Daoy (cell line): ENCODE data around the gene CLEC14A. TPM values are rescaled to one million over a fixed set of nuclear protein-coding genes. Genes with fewer than 3 reads are reported as not detected.

Source experiments
- DNase-seq: peaks from one replicate; pipeline ENCODE4 v3.0.0-alpha.2; 2015; ENCODE audit warnings: low read depth
- total RNA-seq: library from RNA; depleted of rRNA; stranded (reverse); fragments of >200 nt; shearing (Covaris generic); gene quantifications from 2 replicates; pipeline ENCODE4 v1.2.3, GENCODE V29; 2014

The CLEC14A gene
- total RNA-seq, 1 experiment from 2014 or later: not detected

DNA sequence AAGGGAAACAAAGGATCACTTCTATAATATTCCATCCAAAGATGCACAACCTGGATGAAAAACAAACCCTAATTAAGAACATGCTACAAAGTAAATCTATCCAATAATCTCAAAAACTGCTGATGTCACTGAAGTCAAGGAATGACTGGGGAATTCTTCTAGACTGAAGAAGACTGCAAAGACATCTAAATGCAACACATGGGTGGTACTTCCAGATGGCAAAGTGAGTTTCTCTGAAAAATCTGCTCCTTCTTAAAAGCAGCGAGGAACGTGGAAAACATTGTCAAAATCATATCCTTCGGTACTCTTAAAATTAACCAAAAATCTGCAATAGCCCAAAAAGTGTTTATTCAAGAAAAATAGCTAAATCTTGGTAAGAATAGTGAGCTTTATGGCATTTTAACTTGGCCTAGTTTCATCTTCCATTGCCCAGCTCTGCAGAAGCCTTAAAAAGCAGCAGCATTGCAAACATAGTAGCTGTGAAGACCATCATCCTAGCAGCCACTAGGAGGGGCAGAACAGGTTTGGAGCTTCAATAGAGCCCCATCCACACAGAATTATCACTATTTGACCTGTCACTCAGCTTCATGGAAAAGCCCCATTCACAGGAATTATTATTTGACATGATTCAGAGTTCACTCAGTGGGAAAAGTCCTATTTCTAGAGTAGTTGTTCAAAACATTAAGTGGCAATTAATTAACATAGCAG is 7.4 kb downstream of the CLEC14A start:
- DNase-seq: no peak

DNA sequence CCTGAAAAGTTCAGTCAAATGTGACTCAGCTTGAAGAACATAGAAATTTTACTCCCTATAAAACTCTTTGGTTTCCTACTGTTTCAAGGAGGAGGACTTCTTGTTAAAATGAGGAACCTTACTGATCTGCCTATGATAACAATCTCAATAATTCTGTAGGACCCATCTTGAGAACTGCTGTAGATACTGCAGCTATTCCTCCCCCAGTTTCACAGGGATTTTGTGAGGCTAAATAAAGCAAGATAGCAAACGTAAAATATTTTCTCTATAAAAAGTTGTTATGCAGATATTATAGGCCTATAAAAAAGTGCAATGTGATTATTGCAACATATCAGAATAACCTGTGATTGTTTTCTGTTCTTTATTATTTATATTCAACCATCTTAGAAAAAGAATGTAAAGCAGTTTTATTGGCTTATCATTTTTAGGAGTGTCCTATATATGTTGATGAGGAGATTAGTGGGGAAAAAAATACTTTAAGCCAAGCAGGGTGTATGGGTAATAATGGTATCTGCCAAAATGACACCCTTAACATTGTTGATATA is 12.1 kb downstream of the CLEC14A start:
- no peak for DNase-seq

DNA sequence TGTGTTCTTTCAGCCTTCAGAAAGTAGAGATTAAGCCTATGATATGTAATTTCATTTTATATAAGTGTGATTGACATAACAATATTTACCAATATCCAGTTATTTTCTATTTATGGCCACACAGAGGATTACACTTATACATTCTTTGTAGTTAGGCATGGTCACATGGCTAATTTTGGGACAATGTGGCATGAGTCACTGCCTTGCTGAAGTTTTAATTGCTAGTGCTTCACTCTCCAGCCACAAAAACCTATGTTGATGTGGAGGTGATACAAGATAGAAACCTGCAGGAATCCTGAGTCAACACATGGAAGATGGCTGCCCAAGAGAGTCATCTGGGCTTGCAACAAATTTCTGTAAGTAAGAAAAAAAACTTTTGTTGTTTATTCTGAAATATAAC is 17.0 kb downstream of the CLEC14A start:
- no peak for DNase-seq

DNA sequence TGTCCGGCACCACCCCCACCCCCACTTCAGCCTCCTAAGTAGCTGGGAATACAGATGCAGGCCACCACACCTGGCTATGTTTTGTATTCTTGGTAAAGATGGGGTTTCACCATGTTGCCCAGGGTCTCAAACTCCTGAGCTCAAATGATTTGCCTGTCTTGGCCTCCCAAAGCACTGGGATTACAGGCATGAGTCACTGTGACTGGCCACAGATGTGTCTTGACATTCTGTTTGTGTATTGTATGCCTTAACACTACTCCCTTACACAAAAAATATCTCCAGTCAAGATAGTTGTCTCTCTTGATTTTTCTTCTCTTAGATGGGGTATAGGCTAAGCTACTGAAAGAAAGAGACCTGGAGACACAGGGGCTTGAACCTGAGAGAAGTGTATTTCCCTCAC is 17.6 kb downstream of the CLEC14A start:
- no peak for DNase-seq

DNA sequence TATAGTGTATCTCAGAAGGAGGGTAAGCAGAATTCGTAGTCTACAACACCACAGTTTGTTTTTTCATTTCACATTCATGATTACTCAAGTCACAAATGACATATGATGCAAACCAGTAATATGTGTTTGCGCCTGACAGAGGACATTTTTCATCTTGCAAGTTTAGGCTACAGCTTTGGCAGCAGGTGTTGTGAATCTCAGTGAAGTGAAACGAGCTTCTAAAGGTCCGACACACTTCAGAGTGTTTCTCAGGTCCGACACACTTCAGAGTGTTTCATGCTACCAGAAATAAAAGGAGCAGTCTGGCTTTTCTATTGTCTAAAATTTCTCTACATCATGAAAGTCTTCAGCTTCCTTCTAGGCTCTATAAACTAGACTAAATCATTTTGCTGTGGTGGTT is 22.7 kb downstream of the CLEC14A start:
- DNase-seq: no peak

DNA sequence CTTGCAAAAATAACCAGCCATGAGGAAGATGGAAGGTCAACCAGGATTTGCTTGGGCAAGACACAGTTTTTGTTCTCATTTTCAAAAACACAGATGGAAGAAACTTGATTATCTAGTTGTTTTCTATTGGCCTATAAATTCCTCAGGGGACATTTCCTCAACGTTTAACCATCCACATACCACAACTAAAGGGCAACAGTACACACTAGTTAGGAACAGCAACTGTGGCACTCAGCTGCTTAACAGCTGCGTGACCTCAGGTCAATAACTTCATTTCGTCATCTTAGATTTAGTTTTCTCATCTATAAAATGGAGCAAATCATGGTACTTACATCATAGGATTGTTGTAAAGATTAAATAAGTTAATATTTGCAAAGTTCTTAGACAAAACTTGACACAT is 29.5 kb downstream of the CLEC14A start:
- no peak for DNase-seq

DNA sequence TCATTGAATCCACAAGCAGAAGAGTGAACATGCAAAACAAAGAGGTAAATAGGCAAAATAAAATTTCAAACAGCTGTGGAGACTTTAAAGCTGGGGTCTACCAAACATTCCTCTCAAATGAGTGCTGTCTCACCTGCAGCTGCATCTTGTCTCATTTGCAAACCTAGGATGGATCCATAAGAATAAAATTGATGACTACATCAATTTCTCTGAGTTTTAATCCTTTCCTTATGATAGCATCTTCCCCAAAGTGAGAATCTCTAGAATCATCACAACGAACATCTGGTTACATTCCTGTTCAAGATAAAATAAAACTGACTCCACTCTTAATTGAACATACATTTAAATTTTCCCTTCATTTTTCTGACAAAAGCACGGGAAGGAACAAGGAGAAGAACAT is 29.9 kb downstream of the CLEC14A start:
- DNase-seq: no peak

DNA sequence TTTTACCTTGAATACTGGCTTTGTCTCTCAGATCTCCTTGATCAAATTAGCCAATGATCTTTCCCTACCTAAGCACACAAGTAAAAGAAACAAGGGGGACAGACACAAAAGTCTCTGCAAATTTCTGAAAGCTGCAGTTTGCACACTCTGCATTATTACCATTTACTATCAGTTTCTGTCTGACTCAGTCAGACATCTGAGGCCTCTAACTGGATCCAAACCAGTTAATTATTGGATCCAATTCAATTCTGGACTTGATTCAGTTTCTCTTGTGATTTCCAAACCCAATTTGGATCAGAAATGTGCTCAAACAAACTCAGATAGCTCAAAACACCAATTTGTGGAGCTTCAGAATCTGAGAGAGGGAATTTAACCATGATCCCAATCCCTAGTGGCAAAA is 31.6 kb downstream of the CLEC14A start:
- DNase-seq: no peak

DNA sequence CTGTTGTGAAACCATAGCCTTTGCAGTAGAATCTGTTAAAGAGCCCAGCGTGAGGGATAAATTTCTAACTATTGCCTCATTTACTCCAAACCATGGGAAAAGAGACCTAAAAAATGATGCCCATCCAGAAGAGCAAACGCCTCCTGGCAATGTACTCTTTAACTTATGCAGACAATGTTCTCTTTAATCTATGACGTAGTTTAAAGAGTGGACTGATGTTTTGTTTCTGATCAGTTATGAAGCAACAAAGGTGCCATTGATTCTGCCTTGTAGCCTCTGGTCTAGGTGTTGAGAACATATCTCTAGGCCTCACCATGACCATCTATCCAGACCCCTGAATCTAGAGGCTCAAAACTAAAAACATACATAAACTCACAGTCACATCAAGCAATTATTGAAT is 34.8 kb downstream of the CLEC14A start:
- no peak for DNase-seq

DNA sequence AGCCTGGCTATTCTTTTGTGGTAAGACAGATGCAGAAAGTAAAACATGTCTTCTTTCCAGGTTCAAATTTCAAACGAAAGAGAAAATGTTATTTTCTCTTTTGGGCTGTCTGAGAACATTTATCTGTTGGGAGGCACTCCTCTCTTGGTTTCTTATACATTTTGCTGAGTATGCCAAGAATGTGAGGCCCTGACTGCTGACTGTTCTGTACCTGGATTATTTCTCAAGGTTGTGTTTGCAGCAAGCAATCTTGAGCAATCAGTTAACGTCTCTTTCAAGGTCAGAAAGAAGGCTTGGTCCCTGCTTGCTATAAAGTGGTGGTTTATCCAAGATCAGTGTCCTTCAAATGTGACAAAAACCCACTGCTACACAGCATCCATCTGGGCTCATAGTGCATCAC is 38.3 kb downstream of the CLEC14A start:
- DNase-seq: no peak

DNA sequence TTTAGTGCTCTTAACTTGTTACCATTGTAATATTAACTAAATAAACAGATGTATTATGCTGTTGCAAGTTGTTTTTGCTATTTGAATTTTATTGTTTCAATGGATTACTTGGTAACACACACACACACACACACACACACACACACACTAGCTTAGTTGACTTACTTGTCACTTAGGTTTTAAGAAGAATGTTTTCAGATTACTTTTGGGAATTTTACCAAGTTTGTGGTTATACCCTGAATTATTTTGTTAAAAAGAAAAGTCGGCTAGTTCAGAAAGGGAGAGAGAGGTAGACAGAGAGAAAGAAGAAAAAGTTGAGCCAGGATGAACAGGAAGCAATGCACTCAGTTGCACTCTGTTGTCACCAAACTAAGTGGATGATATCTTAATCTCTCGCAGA is 42.9 kb downstream of the CLEC14A start:
- no peak for DNase-seq

DNA sequence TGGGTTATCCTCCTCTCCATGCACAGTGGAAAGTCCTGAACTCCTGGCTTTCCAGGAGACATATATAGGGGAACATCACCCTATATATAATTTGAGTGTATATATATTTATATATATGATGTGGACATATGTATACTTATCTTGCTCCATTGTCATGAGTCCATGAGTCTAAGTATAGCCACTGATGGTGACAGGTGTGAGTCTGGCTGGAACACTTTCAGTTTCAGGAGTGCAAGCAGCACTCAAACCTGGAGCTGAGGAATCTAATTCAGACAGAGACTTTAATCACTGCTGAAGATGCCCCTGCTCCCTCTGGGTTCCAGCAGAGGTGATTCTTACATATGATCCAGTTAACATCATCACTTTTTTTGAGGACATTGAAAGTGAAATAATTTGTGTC is 43.8 kb downstream of the CLEC14A start:
- DNase-seq: no peak

DNA sequence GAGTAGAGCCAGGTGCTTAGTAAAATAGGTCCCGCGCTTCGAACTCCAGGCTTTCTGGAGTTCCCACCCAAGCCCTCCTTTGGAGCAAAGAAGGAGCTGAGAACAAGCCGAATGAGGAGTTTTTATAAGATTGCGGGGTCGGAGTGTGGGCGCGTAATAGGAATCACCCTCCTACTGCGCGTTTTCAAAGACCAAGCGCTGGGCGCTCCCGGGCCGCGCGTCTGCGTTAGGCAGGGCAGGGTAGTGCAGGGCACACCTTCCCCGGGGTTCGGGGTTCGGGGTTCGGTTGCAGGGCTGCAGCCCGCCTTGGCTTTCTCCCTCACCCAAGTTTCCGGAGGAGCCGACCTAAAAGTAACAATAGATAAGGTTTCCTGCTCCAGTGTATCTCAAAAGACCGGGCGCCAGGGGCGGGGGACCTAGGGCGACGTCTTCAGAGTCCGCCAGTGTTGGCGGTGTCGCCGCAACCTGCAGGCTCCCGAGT is 44.6 kb downstream of the CLEC14A start:
- DNase-seq: no peak

DNA sequence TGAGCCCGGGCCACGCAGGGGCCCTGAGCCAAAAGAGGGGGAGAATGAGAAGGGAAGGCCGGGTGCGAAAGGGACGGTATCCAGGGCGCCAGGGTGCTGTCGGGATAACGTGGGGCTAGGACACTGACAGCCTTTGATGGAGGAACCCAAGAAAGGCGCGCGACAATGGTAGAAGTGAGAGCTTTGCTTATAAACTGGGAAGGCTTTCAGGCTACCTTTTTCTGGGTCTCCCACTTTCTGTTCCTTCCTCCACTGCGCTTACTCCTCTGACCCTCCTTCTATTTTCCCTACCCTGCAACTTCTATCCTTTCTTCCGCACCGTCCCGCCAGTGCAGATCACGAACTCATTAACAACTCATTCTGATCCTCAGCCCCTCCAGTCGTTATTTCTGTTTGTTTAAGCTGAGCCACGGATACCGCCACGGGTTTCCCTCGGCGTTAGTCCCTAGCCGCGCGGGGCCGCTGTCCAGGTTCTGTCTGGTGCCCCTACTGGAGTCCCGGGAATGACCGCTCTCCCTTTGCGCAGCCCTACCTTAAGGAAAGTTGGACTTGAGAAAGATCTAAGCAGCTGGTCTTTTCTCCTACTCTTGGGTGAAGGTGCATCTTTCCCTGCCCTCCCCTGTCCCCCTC is 45.2 kb downstream of the CLEC14A start:
- DNase-seq: no peak

DNA sequence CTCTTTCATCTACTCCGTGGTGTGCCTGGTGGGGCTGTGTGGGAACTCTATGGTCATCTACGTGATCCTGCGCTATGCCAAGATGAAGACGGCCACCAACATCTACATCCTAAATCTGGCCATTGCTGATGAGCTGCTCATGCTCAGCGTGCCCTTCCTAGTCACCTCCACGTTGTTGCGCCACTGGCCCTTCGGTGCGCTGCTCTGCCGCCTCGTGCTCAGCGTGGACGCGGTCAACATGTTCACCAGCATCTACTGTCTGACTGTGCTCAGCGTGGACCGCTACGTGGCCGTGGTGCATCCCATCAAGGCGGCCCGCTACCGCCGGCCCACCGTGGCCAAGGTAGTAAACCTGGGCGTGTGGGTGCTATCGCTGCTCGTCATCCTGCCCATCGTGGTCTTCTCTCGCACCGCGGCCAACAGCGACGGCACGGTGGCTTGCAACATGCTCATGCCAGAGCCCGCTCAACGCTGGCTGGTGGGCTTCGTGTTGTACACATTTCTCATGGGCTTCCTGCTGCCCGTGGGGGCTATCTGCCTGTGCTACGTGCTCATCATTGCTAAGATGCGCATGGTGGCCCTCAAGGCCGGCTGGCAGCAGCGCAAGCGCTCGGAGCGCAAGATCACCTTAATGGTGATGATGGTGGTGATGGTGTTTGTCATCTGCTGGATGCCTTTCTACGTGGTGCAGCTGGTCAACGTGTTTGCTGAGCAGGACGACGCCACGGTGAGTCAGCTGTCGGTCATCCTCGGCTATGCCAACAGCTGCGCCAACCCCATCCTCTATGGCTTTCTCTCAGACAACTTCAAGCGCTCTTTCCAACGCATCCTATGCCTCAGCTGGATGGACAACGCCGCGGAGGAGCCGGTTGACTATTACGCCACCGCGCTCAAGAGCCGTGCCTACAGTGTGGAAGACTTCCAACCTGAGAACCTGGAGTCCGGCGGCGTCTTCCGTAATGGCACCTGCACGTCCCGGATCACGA is 46.0 kb downstream of the CLEC14A start:
- DNase-seq: peak; percentile 25

DNA sequence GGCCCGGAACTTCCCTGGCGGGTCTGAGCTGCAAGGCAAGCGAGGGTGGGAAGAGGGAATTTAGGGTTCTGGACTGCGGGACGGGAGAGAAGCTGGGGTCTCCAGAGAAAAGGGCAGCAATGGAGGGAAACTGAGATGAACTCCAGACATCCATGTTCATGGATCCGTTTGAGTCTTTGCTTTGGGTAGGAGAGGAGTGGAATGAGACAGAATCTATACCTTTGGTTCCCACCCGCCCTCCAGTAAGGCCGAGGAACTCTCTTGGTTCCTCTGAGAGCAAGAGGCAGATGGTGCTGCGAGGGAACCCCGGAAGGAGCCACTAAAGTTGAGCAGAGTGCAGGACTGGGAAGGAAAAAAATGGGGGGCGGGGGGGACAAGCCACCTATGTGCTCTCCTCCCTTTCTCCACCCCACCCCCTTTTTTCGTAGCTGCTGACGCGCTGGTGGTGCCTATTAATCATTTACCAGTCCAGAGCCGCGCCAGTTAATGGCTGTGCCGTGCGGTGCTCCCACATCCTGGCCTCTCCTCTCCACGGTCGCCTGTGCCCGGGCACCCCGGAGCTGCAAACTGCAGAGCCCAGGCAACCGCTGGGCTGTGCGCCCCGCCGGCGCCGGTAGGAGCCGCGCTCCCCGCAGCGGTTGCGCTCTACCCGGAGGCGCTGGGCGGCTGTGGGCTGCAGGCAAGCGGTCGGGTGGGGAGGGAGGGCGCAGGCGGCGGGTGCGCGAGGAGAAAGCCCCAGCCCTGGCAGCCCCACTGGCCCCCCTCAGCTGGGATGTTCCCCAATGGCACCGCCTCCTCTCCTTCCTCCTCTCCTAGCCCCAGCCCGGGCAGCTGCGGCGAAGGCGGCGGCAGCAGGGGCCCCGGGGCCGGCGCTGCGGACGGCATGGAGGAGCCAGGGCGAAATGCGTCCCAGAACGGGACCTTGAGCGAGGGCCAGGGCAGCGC is 47.0 kb downstream of the CLEC14A start:
- no peak for DNase-seq

DNA sequence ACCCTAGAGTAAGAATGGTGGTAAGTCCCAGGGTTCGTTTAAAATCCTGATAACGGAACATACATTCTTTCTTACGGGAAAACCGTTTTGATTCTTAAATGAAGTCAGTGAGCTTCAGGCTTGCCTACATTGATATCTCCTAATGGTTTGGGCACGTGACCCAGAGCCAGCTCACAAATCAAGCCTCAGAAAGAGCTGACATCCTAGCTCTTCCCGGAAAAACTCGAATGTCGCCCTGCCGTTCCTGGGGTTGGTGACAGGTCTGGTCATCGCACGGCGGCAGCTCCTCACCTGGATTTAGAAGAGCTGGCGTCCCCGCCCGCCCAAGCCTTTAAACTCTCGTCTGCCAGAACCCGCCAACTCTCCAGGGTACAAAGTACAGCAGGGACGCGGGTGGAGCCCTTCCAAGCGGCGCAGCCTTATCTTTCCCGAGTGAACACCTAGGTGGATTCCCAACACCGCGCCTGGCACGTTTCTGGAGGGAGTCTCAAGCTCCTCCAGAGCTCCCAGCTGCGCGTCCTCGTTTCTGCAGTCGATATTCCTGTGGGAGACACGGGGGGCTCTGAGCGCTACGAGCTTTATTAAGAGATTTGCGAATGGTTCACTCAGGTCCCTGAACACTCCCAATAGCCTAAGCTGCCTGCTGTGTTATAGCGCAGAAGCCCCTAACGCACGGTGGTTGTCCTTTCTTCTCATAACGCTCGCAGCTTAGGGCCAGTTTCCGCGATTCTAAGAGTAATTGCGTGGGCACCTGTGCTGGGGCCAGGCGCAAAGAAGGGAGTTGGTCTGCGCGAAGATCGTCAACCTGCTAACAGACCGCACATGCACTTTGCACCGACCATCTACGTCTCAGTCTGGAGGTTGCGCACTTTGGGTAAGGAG is 47.9 kb downstream of the CLEC14A start, which contains the start of gene SSTR1:
Gene SSTR1, plus strand, starts transcription at position 169 of the 882 bp plus-strand sequence. CDS start 1,486 bp downstream, outside the sequence.
- DNase-seq: no peak

DNA sequence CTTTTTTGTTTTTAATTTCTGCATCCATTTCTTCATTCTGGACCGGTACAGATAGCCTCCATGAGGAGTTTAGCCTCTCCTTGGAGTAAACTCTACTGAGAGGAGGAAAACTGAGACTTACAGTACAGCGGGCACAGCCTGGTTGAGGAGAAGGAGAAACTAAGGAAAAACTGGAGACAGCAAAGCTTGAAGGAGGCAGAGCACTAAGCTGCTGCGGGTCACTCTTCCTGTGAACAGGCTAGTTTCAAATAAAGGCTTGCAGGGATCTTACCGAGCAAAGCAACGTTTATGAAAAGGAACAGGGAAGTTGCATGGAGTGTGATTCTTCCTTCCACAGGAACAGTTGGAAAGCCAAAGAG is 48.5 kb downstream of the CLEC14A start:
- DNase-seq: no peak

DNA sequence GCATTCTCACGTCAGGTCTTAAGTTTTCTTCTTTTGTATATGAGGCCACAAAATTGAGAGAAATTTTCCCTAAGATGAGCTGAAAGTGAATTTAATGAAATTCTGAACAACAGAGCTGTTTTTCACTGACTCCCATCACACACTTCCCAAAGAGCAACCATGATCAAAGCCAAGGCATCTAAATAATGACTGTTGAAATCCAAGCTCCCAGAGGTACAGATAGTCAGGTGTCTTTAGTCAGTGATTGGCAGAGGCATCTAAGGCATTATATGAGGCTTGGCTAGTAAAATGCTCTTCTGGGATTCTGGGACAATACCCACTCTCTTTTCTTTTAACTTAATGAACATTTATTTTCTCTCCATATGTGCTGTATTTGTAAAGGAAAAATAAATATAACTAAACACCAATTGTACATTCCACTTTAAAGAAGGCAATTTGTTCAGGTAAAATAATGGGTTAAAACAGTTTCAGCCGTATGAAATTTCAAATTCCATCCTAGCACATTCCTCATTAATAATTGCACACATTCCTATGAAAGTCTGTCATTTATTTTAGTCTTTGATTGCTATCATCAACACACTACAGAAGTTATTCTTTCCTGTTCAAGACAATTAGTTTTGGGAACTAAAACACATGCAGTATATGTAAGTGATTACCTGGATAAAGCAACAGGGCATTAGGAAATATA is 49.1 kb downstream of the CLEC14A start:
- no peak for DNase-seq
